Measurements from ENCODE around the gene CEP104. TPM values are rescaled to one million over a fixed set of nuclear protein-coding genes. Genes with fewer than 3 reads are reported as not detected.

CEP104 gene
- total and polyA plus RNA-seq, 2 experiments from 2014 or later: 21.4 to 26.3 TPM

DNA sequence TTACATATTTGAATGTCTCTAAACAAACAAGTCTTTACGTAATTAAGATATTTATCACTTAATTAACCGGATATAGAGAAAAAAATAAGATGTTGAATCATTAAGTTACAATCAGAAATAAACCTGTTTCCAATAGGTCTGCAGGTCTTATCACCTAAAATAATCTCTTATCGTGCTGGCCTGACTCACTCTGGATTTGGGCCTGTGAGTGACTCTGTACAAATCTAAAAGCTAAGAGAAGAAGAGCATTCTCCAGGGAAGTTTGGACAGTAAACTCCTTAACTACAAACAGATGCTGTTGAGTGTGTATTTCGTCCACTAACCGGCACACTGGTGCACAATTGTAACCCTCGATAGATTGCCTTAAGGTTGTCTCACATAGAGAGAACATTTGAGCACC lies 25.3 kb downstream of the CEP104 start:
- no peaks in the 10 kb centered on the region for H3K4me1 ChIP-seq (ENCODE audit: low read depth)
- TF ChIP-seq, protein P1, sequence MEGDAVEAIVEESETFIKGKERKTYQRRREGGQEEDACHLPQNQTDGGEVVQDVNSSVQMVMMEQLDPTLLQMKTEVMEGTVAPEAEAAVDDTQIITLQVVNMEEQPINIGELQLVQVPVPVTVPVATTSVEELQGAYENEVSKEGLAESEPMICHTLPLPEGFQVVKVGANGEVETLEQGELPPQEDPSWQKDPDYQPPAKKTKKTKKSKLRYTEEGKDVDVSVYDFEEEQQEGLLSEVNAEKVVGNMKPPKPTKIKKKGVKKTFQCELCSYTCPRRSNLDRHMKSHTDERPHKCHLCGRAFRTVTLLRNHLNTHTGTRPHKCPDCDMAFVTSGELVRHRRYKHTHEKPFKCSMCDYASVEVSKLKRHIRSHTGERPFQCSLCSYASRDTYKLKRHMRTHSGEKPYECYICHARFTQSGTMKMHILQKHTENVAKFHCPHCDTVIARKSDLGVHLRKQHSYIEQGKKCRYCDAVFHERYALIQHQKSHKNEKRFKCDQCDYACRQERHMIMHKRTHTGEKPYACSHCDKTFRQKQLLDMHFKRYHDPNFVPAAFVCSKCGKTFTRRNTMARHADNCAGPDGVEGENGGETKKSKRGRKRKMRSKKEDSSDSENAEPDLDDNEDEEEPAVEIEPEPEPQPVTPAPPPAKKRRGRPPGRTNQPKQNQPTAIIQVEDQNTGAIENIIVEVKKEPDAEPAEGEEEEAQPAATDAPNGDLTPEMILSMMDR (IDR thresholded peaks at IDR 0.05; ENCODE audit: low read depth, low read length): no peak
- no peak for DNase-seq (ENCODE audit: low read depth in 1 of 2, low spot score in 1 of 2)
- H3K36me3 ChIP-seq: peaks cover 35% of the 10 kb centered on the region
- H3K4me3 ChIP-seq: no peak overlapping the region
- H3K27ac ChIP-seq: no peak overlapping the region
- no peaks in the 10 kb centered on the region for H3K9me3 ChIP-seq (ENCODE audit: low read depth)
- H3K27me3 ChIP-seq: no peaks in the 10 kb centered on the region

DNA sequence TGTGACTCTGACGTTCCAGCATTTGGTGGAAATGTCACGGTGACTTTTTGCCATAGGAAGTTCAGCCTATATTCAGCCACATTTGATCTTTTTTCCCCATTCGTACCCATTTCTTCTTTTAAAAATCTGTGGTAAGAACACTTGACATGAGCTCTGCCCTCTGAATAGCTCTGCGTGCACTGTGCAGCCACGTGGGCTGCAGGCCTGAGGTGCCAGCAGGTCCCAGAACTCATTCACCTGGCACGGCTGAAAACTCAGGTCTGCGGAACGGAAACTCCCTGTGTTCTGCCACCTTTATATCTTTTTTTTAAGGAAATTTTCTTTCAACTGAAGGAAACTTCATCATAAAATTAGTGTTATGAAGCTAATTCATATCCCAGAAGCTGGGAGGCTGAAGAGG lies 28.6 kb downstream of the CEP104 start:
- DNase-seq (ENCODE audit: low read depth in 1 of 2, low spot score in 1 of 2): no peak
- Histone ChIP-seq H3K27ac (no peak overlapping the region), H3K4me3 (no peak overlapping the region), H3K9me3 (ENCODE audit: low read depth) (no peaks in the 10 kb centered on the region), H3K36me3 (peaks cover 42% of the 10 kb centered on the region), H3K27me3 (no peaks in the 10 kb centered on the region), H3K4me1 (ENCODE audit: low read depth) (no peaks in the 10 kb centered on the region)
- TF ChIP-seq, protein P1 (IDR thresholded peaks at IDR 0.05; ENCODE audit: low read depth, low read length): no peak

DNA sequence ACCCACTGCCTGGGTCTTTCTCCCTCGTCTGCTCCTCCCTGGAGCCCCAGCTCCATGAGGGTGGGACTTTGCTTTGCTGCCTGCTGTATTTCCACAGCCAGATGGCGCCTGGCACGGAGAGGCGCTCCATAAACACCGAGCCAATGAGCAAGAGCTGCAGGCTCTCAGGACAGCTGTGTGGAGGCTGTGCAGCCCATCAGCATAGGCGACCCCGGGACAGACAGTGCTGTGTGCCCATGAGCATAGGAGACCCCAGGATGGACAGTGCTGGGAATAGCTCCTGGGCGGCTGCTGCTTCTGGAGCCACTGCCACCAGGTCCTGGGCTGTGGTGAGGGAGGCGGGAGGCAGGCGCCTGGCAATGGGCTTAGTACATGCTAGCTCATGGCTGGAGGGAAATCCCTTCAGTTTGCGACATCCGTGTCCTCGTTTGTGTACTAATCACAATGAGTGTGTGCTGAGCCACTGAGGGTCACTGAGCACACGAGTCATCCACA lies 29.2 kb downstream of the CEP104 start:
- no peak overlapping the region for H3K27ac ChIP-seq
- H3K4me3 ChIP-seq: no peak overlapping the region
- TF ChIP-seq, protein P1 (IDR thresholded peaks at IDR 0.05; ENCODE audit: low read depth, low read length): no peak
- H3K4me1 ChIP-seq (ENCODE audit: low read depth): no peaks in the 10 kb centered on the region
- peaks cover 41% of the 10 kb centered on the region for H3K36me3 ChIP-seq
- no peaks in the 10 kb centered on the region for H3K27me3 ChIP-seq
- no peak for DNase-seq (ENCODE audit: low read depth in 1 of 2, low spot score in 1 of 2)
- no peaks in the 10 kb centered on the region for H3K9me3 ChIP-seq (ENCODE audit: low read depth)

DNA sequence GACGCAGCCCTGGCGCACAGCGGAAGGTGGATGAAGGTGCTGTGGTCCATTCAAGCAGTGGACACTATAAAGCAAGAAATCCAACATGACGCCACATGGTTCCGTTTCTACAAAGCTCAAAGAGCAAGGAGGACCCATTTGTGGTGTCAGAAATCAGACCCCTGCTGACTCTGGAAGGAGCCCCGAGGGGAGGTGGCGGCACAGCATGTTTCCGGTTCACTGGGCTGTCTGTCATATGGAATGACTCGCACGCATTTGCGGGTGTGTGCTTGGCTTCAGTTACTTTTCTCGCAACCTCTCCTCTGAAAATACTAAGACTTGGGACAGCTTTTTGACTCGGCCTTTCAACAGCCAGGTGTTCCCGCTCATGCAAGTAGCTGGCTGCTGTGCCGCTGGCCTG lies 31.7 kb downstream of the CEP104 start:
- no peaks in the 10 kb centered on the region for H3K9me3 ChIP-seq (ENCODE audit: low read depth)
- no peak overlapping the region for H3K4me3 ChIP-seq
- TF ChIP-seq, protein P1 (IDR thresholded peaks at IDR 0.05; ENCODE audit: low read depth, low read length): no peak
- H3K4me1 ChIP-seq (ENCODE audit: low read depth): no peaks in the 10 kb centered on the region
- no peaks in the 10 kb centered on the region for H3K27me3 ChIP-seq
- no peak overlapping the region for H3K27ac ChIP-seq
- peaks cover 36% of the 10 kb centered on the region for H3K36me3 ChIP-seq
- DNase-seq (ENCODE audit: low read depth in 1 of 2, low spot score in 1 of 2): no peak

DNA sequence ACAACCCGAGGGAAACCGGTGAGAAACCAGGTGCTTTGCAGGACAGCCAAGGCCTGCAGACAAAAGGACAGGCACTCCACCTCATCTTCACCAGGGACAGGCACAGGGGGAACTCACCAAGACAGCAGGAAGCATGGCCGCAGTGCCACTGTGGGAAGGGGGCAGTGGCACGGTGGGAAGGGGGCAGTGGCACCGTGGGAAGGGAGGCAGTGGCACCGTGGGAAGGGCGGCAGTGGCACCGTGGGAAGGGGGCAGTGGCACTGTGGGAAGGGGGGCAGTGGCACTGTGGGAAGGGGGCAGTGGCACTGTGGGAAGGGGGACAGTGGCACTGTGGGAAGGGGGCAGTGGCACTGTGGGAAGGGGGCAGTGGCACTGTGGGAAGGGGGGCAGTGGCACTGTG lies 32.4 kb downstream of the CEP104 start:
- H3K9me3 ChIP-seq (ENCODE audit: low read depth): no peaks in the 10 kb centered on the region
- no peaks in the 10 kb centered on the region for H3K4me1 ChIP-seq (ENCODE audit: low read depth)
- H3K36me3 ChIP-seq: peaks cover 43% of the 10 kb centered on the region
- H3K27me3 ChIP-seq: no peaks in the 10 kb centered on the region
- DNase-seq (ENCODE audit: low read depth in 1 of 2, low spot score in 1 of 2): no peak
- H3K27ac ChIP-seq: no peak overlapping the region
- TF ChIP-seq, protein P1 (IDR thresholded peaks at IDR 0.05; ENCODE audit: low read depth, low read length): no peak
- H3K4me3 ChIP-seq: no peak overlapping the region

DNA sequence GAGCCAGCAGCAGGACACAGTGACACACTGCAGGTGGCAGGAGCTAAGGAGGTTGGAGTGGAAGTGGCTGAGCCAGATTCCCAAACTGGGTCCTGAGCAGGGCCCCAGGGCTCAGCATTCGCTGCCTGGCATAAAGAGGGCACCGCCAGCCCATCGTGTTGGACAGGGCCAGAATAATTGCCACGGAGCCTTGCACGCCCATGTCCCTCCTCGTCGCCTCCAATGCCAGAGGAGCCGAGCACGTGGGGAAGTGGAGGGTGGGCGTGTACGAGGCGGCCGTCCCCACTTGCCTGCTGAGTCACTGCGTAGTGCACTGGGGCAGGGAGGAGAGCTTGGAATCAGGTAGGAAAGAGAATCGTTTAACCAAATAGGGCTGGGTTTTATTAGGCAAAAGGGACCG lies 34.6 kb downstream of the CEP104 start:
- Histone ChIP-seq H3K27ac (no peak overlapping the region), H3K4me1 (ENCODE audit: low read depth) (no peaks in the 10 kb centered on the region), H3K4me3 (no peak overlapping the region), H3K27me3 (no peaks in the 10 kb centered on the region), H3K9me3 (ENCODE audit: low read depth) (no peaks in the 10 kb centered on the region), H3K36me3 (peaks cover 32% of the 10 kb centered on the region)
- TF ChIP-seq, protein P1 (IDR thresholded peaks at IDR 0.05; ENCODE audit: low read depth, low read length): no peak
- DNase-seq (ENCODE audit: low read depth in 1 of 2, low spot score in 1 of 2): no peak
